HG03280 (cell line): ENCODE data around the gene STMN1.

ENCODE experiments used
- ATAC-seq: cut with Tn5 transposase; IDR thresholded peaks from one replicate; pipeline ENCODE4 v1.9.1; 2021; ENCODE audit warnings: mild to moderate bottlenecking, moderate library complexity; ENCODE audit not compliant: unreplicated experiment

The STMN1 gene

DNA sequence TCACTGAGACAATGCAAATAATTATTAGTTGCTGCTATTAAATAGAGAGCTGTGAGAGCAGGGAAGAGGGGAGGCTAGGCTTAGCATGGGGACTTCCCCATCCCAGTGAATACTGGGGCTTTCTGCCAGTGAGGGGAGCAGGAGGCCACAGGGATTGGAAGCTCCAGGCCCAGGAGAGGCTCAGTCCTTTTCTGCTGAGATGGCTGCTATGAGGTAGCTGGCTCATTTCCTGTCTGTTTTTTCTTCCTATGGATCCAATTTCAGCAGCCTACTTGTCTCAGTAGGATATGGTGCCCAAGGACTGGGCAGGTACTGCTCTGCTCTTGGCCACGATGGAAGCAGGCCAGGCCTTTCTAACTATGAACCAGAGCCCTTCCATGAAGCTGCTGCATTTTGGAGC lies 10.0 kb downstream of the STMN1 start:
- ATAC-seq = no peak

DNA sequence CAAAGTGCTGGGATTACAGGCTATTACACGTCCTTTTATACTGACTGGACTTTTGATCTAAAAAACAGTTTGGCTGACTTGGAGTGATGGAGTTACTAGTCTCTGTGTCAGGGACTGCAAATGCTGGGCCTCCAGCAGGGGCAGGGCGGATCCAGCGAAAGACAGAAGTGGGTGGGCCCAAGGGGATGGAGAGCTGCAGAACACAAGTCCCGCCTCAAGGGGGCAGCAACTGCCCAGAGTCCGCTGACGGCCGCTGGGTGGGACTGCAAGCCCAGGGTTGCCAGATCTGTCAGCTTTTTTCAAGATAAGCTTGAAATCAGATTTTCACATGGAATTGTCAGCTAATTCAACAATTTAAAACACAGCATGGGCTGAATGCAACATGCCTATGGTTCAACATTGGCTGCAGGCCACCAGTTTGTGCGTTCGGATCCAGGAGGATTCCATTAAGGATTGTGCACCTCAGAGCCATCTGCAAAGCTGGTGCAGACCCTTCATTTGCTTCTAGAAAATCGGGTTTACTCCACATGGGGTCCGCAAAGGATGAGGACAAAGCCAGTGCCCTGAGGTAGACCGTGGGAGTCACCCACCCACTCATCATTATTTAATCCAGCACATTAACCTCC lies 10.7 kb downstream of the STMN1 start:
- ATAC-seq = peak; percentile 84

DNA sequence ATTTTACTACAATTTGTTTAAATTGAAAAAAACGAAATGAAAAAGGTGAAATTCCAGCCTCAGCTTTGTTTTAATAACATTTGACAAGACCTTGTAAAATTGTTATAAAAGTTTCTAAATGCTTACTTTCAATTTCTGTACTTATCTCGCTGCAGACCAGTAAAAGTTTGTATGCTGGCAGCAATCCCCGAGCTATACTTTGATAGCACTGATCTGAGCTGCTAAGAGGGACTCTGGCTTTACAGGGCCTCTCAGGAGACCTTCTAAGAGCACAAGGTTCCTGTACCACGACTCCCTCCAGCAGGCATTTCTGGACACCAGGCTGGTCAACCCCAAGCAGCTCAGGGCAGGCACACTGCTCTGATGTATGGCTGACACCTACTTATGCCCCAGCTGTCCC lies 13.1 kb downstream of the STMN1 start:
- no peak for ATAC-seq

DNA sequence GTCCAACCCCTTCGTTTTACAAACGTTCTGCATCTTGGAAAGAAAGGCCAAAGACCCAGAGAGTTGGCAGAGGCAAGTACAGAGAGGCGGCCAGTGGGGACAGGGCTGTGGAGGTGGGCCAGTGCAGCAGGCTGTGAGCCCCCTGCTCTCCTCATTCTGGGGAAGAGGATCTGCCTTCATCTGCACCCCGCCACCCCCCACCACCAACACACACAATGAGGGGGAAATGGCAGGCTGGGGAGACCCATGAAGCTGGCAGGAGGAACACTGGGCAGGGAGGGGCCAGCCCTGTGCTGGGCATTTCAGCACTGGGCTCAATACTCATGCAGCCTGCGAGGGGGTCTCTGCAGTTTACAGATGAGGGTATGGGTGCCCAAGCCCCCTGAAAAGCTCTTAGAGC lies 14.6 kb downstream of the STMN1 start:
- ATAC-seq = no peak

DNA sequence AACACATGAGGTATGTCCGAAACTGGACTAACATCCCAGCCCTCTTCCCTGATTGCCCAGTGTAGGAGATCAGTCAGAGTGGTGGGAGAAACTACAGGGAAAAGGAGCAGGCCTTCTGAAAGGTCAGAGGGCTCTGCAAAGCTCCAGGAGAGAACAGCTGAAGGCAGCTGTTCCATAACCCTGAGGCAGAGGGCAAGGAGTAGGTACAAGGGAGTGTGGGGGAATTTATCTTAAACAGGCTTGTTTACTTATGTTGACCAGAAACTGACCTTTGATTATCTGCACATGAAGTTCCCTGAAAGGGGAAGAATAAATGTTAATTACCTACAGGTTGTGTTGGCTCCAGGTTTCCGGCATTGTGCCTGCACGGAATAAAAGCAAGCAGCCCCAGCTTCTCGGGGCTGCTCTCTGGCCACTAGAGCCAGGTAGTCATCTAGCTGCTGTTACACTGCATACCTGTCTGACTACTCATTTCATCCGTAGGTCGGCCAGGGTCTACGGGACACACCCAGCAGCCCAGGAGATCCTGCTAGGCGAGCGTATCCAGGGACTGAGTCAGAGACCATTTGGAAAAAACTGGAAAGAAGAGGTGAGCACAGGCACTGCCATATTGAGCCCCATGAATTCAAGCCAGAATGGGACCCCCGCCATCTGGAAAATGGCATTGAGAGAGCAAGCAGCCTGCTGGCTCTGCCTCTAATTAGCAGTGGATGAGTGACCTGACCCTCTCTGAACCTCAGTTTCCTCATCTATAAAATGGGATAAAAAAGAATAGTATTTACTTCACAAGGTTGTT lies 15.8 kb downstream of the STMN1 start:
- no peak for ATAC-seq

DNA sequence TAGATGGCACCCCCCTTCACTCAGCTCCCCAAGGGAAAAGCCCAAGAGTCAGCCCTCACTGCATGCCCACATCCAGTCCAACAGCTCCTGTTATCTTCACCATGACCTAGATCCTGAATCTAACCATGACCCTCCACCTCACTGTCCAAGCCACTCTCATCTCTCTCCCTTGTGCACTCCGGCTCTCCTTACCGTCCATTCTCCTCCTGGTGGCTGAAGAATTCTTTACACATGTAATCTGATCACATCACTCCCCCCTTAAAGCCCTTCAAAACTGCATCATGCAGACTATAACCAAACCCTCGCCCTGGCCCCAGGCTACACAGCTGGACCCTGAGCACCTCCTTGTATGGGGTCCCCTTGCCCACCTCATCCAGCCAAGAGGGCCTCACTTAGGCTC lies 16.7 kb downstream of the STMN1 start:
- no peak for ATAC-seq

DNA sequence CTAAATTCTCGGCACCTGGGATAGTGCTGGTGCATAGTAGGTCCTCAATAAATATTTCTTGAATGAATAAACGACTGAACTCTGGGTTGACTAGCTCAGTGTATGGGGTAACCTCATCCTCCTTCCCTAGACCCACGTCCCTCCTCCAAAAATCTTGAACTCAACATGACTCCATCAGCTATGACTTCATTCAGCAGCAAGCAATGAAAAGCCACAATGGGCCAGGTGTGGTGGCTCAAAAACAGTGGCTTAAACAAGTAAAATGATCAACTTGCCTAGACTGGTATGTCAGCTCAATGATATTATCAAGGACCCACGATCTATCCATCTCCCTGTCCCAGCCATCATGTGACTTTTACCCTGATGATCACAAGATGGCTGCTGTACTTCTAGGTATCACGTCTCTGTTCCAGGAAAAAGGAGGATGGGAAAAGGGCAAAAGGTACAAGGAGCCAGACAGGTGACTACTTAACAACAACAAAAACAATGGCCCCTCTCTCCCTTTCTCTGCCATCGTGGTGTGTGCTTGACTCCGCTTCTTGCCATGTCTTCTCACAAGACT lies 17.7 kb downstream of the STMN1 start:
- ATAC-seq = no peak

DNA sequence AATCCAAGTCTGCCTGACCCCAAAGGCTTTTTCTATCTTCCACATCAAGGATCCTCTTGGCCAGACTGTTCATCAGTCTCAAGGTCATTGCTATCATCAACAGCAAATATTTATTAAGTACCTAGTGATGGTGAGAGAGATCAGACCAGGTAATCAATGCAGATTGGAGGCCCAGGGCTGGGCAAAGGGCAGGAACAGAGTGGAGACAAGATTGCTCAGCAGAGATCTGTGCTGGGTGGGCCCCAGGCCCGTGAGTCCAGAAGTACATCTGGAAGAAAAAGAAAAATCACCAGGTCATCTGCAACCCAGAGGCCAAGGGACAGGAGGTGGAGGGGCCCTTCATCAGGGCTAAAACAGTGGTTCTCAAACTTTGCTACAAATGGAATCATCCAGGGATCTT lies 20.6 kb downstream of the STMN1 start:
- no peak for ATAC-seq

DNA sequence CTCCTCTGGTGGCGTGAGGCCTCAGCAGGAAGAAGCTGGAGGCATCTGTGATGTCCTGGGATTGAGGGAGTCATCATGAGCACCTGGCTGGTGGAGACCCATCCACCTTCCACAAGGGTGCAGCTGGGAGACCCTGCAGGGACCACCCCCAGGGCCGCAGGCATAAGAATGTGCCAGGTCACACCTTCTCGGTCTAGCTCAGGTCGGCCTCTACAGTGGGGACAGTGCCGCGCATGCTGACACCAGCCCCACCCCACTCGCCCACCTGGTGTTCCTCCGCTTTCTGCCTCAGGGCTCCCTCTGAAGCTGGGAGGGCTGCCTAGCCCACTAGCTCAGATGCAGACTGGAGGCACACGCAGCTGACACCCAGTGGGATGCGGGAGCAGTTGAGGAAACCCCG lies 25.0 kb downstream of the STMN1 start:
- ATAC-seq = no peak

DNA sequence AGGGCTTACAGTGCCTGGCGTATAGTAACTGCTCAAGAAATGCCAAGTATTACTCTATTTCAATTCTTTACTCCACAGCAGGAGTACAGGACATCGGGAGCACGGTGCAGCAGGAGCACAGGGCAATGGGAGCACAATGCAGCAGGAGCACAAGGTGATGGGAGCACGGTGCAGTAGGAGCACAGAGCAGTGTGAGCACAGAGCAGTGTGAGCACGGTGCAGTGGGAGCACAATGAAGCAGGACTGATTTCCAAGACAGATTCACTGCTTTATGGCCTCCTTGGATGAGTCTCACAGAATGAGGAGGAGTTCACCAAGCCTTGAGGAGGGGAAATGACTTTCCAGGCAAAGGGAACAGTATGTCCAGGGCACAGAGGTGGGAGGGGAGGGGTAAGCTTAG lies 25.7 kb downstream of the STMN1 start:
- ATAC-seq = no peak

DNA sequence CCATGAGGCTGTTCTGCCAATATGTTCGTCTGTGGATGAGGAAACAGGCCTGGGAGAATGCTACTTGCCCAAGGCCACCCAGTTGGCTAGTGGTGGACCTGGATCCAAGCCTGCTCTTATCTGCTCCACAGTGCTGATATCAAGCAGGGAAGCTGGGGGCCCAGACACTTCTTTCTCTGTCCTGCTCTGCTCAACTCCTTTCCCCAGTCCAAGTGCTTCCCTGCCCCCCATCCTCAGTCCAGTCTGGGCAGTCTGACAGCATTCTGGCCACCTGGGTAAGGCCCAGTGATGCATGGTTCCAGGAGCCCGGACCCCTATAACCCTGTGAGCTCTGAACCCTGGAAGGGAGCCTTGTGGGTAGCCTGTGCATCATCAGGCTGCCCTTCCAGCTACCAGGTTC lies 26.5 kb downstream of the STMN1 start:
- no peak for ATAC-seq

DNA sequence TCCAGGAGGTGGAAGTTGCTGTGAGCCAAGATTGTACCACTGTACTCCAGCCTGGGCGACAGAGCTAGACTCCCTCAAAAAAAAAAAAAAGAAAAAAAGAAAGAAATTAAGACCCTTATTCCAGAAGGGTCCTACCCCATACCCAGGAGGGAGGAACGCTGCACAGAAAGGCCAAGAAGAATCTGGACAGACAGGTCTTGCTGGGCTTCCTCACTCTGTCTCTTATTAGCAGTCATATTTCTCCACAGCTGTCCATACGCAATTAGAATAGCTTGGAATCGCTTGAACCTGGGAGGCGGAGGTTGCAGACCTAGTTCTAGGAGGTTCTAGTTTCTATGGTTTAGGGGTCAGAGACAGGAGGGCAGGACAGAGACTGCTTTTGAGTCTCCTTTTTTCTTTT lies 27.5 kb downstream of the STMN1 start:
- no peak for ATAC-seq

DNA sequence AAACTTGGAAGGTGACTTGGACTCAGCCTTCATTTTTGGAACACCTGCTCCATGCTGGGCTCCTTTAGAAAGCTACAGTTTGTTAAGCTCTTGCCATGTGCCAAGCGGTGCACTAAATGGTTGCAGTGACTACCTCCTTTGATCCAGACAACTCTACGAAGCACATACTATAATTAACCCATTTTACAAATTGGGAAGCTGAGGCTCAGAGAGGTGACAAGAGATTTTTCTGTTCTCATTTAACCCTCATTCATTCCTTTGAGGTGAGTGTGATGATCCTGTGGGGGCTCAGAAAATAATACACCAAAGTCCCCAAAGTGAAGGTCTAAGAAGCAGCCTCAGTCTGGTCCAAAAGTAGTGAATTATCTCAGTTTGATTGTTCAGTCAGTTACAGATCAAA lies 29.1 kb downstream of the STMN1 start:
- ATAC-seq = no peak

DNA sequence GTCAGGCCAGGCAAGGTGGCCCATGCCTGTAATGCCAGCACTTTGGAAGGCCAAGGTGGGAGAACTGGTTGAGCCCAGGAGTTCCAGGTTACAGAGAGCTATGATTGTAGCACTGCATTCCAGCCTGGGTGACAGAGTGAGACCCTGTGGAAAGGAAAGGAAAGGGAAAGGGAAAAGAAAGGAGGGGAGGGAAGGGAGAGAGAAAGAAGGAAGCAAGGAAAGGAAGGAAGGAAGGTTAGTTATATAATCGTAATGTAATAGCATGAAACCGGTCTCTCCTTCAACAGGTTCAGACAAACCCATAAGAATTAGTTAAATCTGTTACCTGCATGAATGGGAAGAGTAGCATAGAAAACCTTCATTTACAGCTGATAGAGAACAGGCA lies 29.5 kb downstream of the STMN1 start:
- no peak for ATAC-seq

DNA sequence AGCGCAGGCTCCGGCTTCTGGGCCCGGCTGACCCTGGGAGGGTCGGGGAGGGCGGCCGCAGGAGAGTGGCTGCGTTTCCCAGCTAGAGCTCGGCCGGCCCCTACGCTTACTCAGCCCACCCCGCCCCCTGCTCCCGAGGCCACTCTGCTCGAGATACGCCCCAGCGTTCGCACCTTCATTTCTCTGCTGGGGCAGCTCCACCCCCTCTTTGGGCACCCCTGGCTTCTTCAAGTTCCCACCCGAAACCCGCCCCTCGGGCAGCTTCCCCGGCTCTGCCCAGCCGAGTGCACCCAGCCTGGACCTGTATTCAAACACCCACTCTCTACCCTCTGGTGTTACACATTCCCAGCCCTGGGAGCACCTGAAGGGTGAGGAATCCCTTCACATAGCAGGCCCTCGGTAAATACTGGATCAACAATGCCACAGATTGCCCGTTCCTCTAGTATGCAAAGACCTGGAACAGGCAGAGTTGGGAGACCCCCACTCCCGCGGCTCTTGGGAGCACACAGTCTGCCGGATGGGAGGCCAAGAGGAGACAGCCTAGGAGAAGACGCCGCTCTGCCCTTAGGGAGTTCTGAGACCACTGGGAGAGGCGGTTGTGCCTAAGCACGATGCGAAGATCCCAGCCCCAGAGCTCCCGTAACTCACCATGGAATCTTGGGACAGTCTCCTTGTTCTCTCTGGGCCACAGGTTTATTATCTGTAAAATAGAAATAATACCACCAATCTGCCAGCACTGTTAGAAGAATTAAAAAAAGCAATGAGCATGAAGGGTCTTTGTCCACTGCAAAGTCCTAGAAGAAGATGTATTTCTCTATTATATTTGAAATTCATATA lies 30.1 kb downstream of the STMN1 start:
- ATAC-seq = no peak

DNA sequence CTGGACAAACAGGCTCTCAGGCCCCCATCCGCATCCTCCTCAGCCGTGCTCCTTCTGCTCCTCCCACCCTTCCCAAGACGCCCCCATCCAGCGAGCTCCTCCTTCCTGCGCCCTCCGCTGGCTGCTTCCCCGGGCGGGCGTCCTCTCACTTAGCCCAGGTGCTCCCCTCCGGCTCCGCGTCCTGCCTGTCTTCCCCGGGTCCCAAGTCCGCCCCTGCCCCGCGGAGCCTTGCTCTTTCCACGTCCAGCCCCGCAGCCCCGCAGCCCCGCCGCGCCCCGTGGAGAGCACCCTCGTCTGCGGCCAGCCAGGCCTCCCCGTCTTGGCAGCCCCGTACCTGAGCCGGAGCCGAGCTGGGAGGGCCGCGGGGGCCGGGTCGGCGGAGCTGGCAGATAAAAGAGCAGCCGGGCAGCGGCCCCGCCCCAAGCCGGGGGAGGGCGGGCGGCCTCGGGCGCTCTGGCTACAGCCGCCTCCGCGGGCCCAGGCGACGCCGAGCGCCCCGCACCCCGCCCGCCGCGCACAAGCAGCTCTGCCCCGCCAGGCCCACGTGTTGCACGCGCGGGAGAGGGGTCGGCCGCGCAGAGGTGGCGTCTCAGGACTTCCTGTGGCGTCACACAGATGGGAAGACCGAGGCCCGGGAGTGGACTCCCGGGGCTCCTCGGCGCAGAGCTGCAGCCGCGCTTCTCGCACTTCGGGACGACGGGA lies 30.9 kb downstream of the STMN1 start, which contains the start of gene PAQR7:
TSS of gene PAQR7 (minus strand) at position 555 of the 702 bp plus-strand sequence. CDS start 11,869 bp downstream, outside the sequence.
- peak; percentile 63 for ATAC-seq

DNA sequence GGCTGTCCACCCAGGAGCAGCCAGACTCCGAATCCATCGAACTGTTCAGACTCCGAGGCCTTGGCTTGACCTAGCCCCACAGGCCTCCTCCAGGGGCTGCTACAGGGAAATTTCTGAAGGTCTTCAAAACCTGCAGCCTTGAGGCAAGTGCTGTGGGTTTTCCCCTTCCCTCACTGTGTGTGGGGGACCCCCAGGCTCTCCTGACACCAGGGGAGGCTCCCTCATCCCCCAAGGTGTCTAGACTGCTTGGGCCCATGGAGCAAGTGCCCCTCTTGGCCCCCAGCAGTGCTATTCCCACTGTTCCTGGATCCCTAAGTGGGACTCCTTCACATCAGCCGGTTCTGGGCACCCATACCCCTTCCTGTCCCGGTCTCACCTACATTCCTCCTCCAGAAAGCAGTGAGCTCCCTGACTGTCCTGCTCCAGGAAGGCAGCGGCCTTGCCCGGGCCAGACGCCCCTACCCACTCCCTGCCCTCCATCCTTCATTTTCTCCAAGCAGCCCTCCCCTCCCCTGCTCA lies 31.5 kb downstream of the STMN1 start:
- no peak for ATAC-seq

DNA sequence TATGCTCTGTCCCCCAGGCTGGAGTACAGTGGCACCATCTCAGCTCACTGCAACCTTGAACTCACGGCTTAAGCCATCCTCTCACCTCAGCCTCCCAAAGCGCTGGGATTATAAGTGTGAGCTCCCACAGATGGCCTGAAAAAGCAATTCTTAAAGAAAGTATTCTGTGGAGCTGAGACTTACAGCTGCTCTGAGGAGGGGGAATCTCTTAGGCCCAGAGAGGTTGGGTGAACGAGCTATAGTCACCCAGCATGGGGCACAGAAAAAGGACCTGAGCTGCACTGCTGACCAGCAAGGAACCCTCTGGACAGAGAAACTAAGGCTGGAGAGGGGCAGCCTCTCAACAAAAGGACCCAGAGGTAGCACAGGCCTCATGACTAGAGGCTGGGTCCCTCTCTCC lies 32.0 kb downstream of the STMN1 start:
- ATAC-seq = no peak

DNA sequence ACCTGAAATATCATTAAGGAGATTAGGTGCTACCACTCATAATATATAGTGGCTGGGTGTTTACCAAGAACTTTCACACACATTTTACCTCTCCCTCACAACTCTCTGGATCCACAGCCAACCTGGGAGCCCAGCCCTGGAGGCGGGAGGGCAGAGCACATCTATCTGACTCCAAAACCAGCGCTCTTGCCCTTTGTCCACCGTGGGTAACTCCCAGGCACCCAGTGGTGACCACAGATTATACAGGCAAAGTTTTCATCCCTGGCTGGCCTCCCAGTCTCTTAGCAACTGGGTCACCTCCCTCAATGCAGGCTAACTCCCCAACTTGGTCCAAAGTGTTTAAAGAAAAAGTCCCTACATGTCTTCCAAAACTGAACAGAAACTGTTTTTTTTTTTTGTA lies 33.1 kb downstream of the STMN1 start:
- ATAC-seq = no peak

DNA sequence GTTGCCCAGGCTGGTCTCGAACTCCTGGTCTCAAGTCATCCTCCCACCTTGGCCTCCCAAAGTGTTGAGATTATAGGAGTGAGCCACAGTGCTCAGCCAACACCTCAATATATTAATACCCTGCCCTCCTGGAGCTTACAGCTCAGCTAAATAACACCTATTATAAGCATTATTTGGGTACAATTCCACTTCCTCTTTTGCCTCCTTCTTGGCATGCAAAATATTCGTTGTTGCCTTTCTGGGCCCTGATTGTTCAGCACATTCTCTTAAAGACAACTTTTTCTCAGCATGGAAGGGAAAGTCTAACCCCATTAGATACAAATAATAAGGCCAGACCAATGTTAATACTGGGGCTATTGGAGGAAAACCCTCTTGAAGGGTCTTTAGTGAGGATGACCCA lies 33.5 kb downstream of the STMN1 start:
- ATAC-seq = no peak
